GM18951 (cell line): ENCODE data around the gene ABTB2.
"Not testable (repeated sequence)": the region's sequence is repeated elsewhere in the genome, so short reads cannot be mapped to it uniquely, and the experiment has no call there.

Experiments used
- POLR2A ChIP-seq: IDR thresholded peaks from 4 replicates; pipeline ENCODE4 v1.6.1; 2011; ENCODE audit warnings: mild to moderate bottlenecking; ENCODE audit not compliant: insufficient read length, insufficient read depth; ENCODE audit errors: extremely low read depth
- in situ Hi-C: fragments of 300-500 bp; cut with MboI; formaldehyde crosslinking; loops from one replicate; pipeline ENCODE4 v1.12.0; 2022; ENCODE audit warnings: low sequenced_read_pairs, mixed read lengths, inconsistent platforms; ENCODE audit not compliant: unreplicated experiment

The ABTB2 gene

DNA sequence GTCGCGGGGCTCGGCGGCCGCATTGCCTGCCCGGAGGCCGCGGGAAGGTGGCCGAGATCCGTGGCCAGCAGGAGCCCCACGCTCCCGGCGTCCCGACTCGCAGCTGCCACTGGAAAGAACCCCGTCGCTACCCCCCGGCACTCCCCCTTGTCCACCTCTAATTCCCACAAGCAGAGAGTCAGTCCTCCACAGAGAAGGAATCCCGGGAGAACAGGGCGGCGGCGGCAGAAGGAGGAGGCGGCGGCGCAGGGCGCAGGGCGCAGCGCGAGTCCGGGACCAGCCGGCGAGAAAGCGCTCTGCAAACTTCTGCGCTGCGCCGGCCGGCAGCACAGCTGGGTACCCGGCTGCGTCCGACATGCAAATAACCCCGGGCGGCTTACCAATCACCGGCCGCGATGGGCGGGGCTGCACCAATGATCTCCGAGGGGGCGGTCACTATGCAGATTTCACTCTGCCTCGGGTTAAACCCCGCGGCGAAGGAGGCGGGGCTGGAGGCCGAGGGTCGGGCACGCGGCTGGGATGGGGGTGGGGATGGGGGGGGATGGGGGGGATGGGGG, at the start of gene ABTB2:
Gene ABTB2 (minus strand): TSS at position 310 of the 557 bp plus-strand sequence.
- TF ChIP-seq POLR2A: peak; percentile 99
- in situ Hi-C loops: no loop called here

DNA sequence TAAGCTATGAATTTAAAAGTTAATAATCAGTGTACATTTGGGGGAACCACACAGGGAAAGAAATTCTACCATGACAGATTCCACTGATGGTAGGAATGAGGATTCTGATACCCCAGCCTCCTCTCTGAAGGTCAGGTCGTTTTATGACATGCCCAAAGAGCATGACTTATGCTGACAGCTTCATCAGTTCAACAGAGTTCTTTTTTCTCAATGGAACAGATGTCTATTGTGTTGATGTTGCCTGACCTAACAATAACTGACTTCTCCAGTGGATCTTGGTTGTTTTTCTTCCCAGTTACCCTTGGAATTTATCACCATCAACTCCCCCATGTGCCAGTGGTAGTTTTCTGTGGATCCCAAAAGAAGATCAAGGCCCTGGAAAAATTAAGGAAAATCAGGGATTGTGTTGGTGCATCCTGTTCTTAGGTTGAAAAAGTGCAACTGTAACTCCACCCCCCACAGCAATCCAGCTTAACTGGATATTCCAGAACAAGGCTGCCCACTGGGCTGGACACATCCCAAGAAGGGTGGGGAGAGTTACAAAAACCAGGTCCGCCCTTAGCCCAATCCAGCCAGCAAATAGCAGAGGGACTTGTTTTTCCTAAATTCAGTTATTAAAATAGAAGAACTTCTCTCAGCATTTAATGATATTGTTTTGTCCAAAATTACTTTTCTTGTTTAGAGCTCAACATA, 49.5 kb upstream of the ABTB2 start:
- TF ChIP-seq POLR2A: no peak
- in situ Hi-C loops: no loop called here

DNA sequence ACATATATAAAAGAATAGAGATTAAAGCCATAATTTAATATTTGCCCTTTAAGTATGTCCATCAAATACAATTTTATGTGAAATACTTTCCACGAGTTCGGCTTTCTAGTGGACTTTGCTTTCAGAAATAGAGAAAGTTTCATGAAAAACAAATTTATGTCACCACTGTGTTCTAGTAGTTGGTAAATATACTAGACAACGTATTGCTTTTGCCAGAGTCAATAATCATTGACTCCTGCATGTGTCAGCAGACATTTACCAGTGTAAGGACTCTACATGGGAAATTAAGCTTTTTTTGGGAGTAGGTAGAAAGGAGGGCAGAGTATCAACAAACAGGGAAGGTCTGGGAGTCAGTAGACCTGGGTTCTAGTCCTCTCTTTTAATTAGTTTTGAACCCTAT, 48.6 kb upstream of the ABTB2 start:
- in situ Hi-C loops: no loop called here
- TF ChIP-seq POLR2A: no peak

DNA sequence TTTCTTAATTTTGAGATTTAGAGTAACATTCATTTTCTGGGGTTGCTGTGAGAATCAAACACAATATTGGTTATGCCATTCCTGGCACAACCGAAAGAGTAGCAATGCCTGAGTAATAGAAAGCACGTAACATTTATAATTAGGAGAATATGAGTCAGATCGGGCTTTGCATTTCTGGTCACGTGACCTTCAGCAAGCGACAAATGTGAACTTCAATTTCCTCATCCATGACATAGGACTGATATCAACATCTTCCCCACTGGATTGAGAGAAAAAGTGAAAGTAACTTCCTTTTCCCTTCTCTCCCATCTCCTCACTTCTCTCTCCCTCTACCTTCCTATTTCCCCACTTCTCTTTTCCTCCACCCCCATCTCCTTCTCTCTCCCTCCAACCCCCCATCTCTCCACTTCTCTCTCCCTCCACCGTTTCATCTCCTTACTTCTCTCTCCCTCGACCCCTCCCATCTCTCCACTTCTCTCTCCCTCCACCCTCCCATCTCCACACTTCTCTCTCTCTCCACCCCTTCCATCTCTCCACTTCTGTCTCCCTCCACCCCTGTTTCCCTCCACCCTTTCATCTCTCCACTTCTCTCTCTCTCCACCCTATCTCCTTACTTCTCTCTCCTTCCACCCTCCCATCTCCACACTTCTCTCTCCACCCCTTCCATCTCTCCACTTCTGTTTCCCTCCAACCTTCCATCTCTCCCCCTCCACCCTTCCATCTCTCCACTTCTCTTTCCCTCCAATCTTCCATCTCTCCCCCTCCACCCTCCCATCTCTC, 47.5 kb upstream of the ABTB2 start:
- in situ Hi-C loops: no loop called here

DNA sequence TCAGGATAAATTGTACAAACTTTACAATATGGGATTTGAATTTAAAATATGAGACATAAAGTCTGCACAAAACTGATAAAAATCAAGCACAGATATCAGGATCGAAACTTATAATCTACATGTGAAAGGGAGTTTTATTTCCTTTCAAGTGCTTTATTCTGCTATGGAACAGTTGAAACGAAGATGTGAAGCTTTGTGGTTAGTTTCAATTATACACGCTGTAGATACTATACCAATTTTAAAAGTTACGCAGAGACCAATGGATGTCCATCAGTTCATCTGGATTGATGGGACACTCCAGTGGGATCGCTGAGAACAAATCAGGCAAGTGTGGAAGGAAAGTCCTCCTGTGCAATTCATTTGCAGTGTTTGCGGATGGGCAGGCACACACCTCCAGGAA, 46.5 kb upstream of the ABTB2 start:
- TF ChIP-seq POLR2A: no peak
- in situ Hi-C loops: no loop called here

More for the DNA sequence above, 47.5 kb upstream of the ABTB2 start:
- no peak for TF ChIP-seq POLR2A

DNA sequence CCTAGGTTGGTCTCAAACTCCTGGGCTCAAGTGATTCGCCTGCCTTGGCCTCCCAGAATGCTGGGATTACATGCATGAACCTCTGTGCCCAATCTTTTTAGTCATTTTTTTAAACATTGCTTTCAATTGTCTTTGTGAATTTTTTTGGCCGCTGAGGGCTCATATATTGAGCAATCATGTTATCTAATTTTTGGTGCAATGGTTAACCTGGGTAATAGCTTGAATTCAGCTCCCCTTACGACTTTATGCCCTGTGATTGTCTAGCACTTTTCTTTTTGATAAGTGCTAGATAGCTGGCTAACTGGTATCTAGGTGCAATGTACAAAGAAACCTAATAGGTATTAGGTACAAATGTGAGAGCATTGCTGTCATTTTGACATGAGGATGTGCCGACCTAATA, 45.6 kb upstream of the ABTB2 start:
- no peak for TF ChIP-seq POLR2A
- in situ Hi-C loops: no loop called here

DNA sequence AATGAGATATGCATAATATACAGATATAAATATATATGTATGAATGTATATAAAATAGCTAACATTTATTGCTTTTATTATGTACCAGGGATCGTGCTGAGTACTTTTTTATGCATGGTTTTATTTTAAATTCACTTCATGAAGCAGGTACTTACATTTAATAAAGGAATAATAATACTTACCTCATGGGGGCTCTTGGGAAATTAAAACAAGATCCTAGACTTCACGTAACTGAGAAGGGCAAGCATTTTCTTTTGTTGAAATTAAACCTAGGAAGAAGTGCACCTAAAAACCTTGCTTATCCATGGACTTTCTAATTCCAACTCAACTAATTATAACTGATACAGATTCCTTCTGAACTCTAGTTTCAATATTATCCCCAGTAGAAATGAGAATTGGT, 40.0 kb upstream of the ABTB2 start:
- in situ Hi-C loops: no loop called here

DNA sequence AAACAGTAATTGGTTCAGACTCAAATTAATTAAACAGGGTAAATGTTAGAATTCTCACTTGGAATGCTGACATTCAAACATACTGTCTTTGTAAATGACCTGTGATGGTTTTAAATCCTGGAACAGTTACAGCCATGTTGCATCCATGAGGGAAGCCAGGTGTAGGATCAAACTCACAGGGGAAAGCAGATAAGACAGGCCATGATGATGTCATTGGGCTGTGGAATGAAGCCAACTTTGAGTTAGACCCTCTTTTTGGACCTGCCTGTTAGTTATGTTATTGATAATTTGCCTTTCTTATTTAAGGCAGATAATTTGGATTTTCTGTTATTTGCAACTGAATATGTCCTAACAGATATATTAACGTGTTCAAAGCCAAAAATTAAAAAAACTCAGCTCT, 39.3 kb upstream of the ABTB2 start:
- in situ Hi-C loops: no loop called here
- TF ChIP-seq POLR2A: no peak

More for the DNA sequence above, 40.0 kb upstream of the ABTB2 start:
- TF ChIP-seq POLR2A: no peak

DNA sequence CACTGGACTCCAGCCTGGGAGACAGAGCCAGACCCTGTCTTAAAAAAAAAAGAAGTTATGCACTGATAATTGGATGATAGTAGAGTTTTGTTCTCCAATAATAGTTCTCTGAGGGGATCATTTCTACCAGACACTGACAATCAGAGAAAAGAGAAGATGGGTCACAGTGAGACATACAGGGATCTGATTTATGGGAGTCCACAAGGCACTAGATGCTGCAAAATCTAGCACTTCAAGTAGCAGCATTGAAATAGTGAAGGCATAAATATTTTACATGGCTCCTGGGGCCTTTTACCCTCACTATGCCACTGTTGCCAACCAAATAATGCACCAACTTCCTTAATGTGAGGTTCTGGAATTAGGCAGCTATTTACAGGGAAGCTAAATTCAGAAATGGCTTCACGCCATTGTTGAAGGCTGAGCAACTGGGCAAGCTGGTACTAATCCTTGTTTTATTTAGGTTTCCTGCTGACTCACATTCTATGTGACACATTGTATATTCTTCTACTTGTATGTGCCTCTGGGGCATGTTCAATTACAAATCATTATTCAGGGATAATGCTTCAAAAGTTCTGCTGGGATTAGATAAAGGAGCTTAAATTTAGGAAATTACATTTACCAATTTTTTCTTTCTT, 38.2 kb upstream of the ABTB2 start:
- in situ Hi-C loops: no loop called here
- no peak for TF ChIP-seq POLR2A

DNA sequence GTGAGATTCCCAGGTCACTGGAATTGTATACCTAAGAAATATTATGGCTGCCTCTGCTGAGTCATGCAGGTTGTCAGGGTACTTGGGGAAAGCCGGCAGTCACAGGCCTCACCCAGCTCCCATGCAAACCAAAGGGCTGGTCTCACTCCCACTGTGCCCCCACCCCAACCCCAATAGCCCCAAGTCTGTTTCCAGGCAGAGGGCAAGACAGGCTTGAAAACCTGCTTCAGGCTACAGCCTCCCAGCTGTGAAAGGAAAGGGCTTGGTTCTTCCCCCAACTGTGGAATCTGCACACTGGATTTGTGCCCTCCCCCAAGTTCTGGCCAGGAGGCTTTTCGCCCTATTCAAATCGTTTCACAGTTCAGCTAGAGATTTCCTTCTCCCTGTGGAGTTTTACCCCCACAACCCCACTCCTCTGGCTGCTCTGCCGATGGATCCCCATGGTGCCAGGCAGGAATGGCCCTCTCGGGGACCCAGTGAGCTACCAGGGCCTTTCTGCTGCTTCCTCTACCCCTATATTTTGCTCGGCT, 37.0 kb upstream of the ABTB2 start:
- no peak for TF ChIP-seq POLR2A
- in situ Hi-C loops: no loop called here

DNA sequence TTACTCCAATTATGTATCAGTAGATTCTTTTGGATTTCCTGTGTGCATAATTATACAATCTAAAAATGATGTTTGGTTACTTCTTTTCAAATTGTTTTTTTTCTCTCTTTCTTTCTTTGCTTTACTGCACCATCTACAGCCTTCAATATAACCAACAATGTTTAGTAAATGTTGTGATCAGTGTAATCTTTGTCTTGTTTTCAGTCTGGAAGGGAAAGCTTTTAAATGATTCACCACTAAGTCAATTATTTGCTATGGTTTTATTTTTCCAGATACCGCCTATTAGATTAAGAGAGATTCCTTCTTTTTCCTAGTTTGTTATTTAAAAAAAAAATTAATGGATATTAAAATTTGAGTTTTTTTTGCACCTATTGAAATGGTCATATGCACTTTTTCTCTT, 29.8 kb upstream of the ABTB2 start:
- TF ChIP-seq POLR2A: no peak
- in situ Hi-C loops: no loop called here

DNA sequence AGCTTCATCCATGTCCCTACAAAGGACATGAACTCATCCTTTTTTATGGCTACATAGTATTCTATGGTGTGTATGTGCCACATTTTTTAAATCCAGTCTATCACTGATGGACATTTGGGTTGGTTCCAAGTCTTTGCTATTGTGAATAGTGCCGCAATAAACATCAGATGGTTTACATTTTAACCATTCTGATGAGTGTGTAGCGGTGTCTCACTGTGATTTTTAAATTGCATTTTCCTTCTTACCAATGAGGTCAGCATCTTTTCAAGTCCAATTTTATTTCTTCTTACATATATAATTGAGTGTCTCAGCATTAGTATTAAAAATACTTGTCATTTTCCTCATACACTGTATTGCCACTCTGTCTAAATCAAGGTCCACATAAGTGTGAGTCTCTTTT, 28.5 kb upstream of the ABTB2 start:
- in situ Hi-C loops: not testable (repeated sequence)

DNA sequence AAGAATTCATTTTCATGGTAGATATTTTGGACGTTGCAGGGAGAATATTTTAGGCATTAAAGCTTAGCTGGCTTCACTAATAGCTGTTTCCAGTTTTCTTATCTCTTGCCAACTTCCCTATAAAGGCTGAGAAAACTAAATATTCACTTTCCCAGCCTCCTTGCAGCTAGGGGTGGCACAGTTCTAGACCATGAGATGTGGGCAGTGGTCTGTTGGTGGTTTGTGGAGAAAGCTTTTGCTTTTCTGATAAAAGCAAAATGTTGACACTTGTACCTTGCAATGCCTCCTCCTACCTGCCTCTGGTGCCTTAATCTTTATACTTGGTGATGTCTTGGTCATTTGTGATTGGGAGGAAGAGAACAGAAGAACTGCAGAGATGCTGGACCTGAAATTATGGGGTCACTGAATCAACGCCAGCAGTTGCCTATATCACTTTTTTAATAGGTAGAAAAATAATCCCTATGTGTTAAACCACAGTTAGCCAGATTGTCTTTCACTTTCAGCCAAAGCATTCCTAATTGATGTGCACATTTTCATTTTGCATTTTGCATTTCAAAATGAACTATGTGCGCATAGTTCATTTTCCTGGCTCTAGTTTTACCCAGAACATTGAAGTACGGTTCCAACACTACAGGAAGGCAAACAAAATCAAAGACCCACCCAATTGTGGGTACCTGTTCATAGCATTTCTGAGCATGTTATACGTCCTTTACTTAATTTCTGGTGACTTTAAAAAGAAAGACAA, 24.9 kb upstream of the ABTB2 start:
- no peak for TF ChIP-seq POLR2A
- in situ Hi-C loops: no loop called here
